PFSK-1 (cell line): Measurements from ENCODE around the gene MEOX2. TPM values are rescaled to one million over a fixed set of nuclear protein-coding genes. Genes with fewer than 3 reads are reported as not detected.

Experiments used
- FOXP2 ChIP-seq: optimal IDR thresholded peaks from 2 replicates; pipeline ENCODE3; 2011; ENCODE audit warnings: borderline replicate concordance, control low read depth, inconsistent platforms; ENCODE audit not compliant: insufficient read depth; ENCODE audit errors: extremely low read length, extremely low read depth
- POLR2AphosphoS5 ChIP-seq: IDR thresholded peaks from 2 replicates; pipeline ENCODE4 v1.6.1; 2012; ENCODE audit warnings: low read depth, mild to moderate bottlenecking, control low read depth, low read length, moderate library complexity
- SIN3A ChIP-seq: IDR thresholded peaks from 2 replicates; pipeline ENCODE4 v1.6.1; 2012; ENCODE audit warnings: mild to moderate bottlenecking, low read length, moderate library complexity, borderline replicate concordance; ENCODE audit not compliant: insufficient read depth
- TAF1 ChIP-seq: IDR thresholded peaks from 2 replicates; pipeline ENCODE4 v1.6.1; 2012; ENCODE audit warnings: low read length, control low read depth, borderline replicate concordance; ENCODE audit not compliant: insufficient read depth
- polyA plus RNA-seq: library from polyadenylated mRNA; unstranded; fragments of >200 nt; gene quantifications from one replicate; pipeline ENCODE4 v1.2.1, GENCODE V29; 2012; ENCODE audit warnings: low read depth, missing spikeins; ENCODE audit not compliant: insufficient read length
- TF ChIP-seq, protein P1 (sequence below), 2 experiments: IDR thresholded peaks; 2 replicates each; pipeline versions ENCODE4 v1.6.1 to v1.8.0; 2011 to 2012; ENCODE audit warnings: low read depth in 2 of 2, low read length in 2 of 2, control low read depth in 1 of 2, inconsistent platforms in 1 of 2, mild to moderate bottlenecking in 1 of 2, moderate library complexity in 1 of 2; ENCODE audit not compliant: insufficient read depth in 1 of 2

Gene MEOX2
- polyA plus RNA-seq, result not detected

DNA sequence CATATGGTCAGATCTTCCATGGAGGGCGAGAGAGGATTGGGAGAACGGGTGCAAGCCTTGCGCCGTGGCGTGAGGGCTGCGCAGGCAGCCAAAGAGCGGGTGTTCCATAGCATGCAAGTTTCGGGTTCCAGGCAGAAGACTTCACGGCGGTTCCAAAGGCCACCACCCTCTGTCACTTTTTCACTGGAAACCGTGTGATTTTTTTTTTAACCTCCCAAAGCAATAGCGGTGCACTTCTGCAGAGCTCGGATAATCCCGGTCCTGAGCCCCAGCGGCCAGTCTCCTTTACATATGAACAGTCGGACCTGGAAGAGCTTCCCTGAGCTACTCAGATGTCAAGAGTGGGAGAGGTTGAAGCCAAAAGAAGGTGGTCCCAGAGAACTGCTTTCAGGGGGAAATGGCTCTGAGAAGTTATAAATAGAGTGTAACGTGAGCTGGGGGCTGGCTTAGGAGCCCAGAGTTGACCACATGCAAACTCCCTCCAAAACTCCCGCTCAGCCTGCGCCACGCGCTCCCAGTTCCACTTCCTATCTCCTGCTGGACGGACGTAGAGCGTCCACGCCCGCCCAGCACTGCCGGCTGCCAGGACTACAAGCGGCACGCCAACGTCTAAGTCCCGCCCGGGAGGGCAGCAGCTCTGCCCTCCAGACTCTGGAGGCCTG, at the start of gene MEOX2:
TSS of gene MEOX2 (minus strand) at position 389 of the 662 bp plus-strand sequence. CDS start at position 108, 281 bp downstream.
- TF ChIP-seq TAF1, result no peak

DNA sequence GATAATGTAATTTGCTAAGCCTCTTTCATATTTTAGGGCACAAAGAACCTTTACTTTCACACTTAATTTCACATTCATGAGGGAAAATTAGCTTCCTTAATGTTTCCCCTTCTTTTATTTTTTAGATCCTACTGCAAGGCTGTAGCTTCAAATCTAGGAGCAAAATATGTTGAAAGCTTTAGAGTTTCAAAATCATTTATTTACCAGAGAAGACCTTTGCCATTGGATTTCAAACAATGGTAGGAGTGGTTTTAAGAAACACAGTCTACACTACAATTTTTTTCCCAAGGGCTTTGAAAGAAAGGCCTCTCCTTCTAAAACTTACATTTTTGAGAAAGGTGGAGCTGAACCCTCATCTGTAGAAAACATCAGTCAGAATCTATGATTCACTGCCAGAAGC, 43.3 kb upstream of the MEOX2 start:
- TF ChIP-seq TAF1, result no peak
- TF ChIP-seq, protein P1, sequence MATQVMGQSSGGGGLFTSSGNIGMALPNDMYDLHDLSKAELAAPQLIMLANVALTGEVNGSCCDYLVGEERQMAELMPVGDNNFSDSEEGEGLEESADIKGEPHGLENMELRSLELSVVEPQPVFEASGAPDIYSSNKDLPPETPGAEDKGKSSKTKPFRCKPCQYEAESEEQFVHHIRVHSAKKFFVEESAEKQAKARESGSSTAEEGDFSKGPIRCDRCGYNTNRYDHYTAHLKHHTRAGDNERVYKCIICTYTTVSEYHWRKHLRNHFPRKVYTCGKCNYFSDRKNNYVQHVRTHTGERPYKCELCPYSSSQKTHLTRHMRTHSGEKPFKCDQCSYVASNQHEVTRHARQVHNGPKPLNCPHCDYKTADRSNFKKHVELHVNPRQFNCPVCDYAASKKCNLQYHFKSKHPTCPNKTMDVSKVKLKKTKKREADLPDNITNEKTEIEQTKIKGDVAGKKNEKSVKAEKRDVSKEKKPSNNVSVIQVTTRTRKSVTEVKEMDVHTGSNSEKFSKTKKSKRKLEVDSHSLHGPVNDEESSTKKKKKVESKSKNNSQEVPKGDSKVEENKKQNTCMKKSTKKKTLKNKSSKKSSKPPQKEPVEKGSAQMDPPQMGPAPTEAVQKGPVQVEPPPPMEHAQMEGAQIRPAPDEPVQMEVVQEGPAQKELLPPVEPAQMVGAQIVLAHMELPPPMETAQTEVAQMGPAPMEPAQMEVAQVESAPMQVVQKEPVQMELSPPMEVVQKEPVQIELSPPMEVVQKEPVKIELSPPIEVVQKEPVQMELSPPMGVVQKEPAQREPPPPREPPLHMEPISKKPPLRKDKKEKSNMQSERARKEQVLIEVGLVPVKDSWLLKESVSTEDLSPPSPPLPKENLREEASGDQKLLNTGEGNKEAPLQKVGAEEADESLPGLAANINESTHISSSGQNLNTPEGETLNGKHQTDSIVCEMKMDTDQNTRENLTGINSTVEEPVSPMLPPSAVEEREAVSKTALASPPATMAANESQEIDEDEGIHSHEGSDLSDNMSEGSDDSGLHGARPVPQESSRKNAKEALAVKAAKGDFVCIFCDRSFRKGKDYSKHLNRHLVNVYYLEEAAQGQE (IDR thresholded peaks at IDR 0.05; ENCODE audit: insufficient read depth in 1 of 2, low read depth in 2 of 2, low read length in 2 of 2), result no peak
- no peak for TF ChIP-seq SIN3A
- TF ChIP-seq FOXP2, result no peak
- TF ChIP-seq POLR2AphosphoS5, result no peak

DNA sequence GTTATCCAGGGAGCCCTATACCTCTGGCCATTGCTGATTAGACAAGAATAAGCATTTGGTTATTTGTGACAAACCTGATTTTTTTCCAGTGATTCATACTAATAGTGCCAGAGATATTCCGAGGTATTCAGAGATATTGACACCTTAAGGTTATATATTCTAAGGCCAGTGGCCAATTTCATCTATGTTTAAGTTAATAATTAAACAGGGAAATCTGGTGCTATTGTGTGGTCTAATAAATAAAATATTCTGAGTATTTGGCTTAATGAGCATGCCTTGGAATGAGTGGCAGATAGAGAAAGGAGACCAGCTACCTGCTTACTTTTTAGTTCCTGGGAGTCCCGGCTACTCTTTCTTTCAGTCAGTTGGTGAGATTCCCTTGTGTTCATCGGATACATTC, 38.6 kb upstream of the MEOX2 start:
- TF ChIP-seq POLR2AphosphoS5 (no peak), FOXP2 (no peak), TAF1 (no peak), SIN3A (no peak)
- TF ChIP-seq, protein P1 (IDR thresholded peaks at IDR 0.05; ENCODE audit: insufficient read depth in 1 of 2, low read depth in 2 of 2, low read length in 2 of 2), result no peak

DNA sequence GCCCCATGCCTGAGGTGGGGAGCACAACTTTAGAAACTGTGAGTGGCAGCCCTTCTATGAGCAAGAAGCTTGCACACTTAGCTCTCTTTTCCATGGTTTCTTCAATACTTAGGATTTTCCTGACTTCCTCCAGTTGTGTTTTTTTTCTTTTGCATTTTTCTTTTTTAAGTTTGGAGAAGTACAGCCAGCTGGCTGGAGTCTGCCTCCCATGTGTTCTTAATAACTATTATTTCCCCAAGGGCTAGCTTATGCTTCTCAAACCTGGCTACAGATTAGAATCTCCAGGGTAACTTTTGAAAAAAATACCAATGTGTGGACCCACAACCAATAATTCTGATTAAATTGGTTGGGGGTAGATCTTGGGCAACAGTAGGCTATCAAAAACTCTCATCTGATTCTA, 37.4 kb upstream of the MEOX2 start:
- TF ChIP-seq, protein P1 (IDR thresholded peaks at IDR 0.05; ENCODE audit: insufficient read depth in 1 of 2, low read depth in 2 of 2, low read length in 2 of 2), result no peak
- TF ChIP-seq TAF1 (no peak), FOXP2 (no peak)

DNA sequence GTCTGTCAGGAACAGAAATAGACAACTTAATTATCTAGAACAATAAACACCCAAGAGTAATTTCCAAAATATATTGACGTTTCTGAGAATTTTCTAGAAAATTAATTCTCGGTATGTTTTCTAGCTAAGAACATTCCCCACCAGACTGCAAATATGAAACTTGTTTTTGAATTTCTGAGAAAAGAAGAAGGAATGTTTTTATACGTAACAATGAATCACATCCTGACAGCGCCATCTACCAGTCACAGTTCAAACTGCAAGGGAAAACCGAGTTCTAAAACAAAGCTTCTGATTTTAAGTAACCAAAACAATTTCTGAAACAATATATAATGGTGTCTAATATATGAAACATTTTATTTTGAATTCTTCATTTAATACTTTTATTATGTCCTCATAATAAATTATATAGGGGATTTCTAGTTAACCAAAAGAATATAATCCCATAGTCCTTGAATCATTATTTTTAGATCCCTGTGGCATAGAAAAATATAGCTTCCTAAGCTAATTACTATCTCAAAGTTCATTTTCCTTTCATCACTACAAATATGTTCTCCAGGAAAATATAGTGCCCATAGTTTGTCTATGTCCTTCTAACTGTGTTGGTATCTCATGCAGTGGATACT, 34.5 kb upstream of the MEOX2 start:
- no peak for TF ChIP-seq FOXP2
- TF ChIP-seq TAF1, result no peak
- no peak for TF ChIP-seq SIN3A
- TF ChIP-seq, protein P1 (IDR thresholded peaks at IDR 0.05; ENCODE audit: insufficient read depth in 1 of 2, low read depth in 2 of 2, low read length in 2 of 2), result no peak
- TF ChIP-seq POLR2AphosphoS5, result no peak
